NB4 (cell line): ENCODE results near the gene RGS19.

Experiments
- DNase-seq: peaks from one replicate; pipeline ENCODE4 v3.0.0; 2010; ENCODE audit warnings: low read depth
- H3K4me3 ChIP-seq: one replicate; pipeline ENCODE4 v1.5.1; 2011; ENCODE audit warnings: mild to moderate bottlenecking, low read depth, low read length, moderate library complexity
- MAX ChIP-seq: IDR thresholded peaks from 2 replicates; pipeline ENCODE4 v1.6.1; 2011; ENCODE audit warnings: low read depth, low read length
- MYC ChIP-seq: IDR thresholded peaks from 2 replicates; pipeline ENCODE4 v1.6.1; 2011; ENCODE audit warnings: low read depth, low read length
- POLR2A ChIP-seq: IDR thresholded peaks from 2 replicates; pipeline ENCODE4 v1.6.1; 2011; ENCODE audit warnings: mild to moderate bottlenecking; ENCODE audit not compliant: insufficient read length; ENCODE audit errors: extremely low read depth
- TF ChIP-seq, protein P1 (sequence below): IDR thresholded peaks from one replicate; pipeline ENCODE4 v1.5.1; 2012; ENCODE audit warnings: low read depth, low read length

Gene RGS19

GRCh38 chr20:64100566-64100888 is 21.2 kb upstream of the RGS19 start:
- no peak overlapping the region for H3K4me3 ChIP-seq
- no peak for TF ChIP-seq MAX
- TF ChIP-seq, protein P1, sequence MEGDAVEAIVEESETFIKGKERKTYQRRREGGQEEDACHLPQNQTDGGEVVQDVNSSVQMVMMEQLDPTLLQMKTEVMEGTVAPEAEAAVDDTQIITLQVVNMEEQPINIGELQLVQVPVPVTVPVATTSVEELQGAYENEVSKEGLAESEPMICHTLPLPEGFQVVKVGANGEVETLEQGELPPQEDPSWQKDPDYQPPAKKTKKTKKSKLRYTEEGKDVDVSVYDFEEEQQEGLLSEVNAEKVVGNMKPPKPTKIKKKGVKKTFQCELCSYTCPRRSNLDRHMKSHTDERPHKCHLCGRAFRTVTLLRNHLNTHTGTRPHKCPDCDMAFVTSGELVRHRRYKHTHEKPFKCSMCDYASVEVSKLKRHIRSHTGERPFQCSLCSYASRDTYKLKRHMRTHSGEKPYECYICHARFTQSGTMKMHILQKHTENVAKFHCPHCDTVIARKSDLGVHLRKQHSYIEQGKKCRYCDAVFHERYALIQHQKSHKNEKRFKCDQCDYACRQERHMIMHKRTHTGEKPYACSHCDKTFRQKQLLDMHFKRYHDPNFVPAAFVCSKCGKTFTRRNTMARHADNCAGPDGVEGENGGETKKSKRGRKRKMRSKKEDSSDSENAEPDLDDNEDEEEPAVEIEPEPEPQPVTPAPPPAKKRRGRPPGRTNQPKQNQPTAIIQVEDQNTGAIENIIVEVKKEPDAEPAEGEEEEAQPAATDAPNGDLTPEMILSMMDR: no peak
- TF ChIP-seq MYC: no peak
- TF ChIP-seq POLR2A: no peak

DNA sequence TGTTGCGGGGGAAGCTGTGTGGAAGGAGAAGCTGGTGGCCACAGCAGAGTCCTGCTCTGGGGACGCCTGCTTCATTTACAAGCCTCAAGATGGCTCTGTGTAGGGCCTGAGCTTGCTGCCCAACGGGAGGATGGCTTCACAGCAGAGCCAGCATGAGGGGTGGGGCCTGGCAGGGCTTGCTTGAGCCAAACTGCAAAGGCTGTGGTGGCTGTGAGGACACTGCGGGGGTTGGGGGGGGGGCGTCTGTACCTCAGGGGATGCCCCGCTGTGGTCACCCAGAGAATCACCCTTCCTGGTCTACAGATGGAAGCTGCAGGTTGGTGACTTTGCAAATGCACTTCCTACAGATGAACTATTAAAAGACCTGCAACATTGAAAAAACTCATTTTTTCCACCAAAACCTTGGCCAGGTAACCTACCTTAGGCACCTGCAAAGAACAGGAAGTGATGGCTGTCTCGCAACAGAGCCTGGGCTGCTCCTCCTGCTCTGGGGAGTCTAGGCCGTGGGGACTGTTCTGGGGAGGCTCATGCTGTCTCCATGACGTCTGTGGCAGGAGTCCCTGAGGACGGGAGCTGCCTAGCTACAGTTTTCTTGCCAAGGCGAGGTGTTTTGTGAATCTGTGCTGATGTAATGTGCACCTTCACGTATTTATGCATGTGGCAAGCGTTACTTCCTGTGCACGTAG is 20.7 kb upstream of the RGS19 start:
- H3K4me3 ChIP-seq: no peak overlapping the region
- TF ChIP-seq MAX (no peak), POLR2A (no peak), MYC (no peak)
- TF ChIP-seq, protein P1: no peak
- no peak for DNase-seq

More at GRCh38 chr20:64100566-64100888, 21.2 kb upstream of the RGS19 start:
- no peak for DNase-seq

GRCh38 chr20:64099086-64099786 is 19.9 kb upstream of the RGS19 start:
- TF ChIP-seq MAX (no peak), POLR2A (no peak), MYC (no peak)
- TF ChIP-seq, protein P1: no peak
- no peak for DNase-seq
- H3K4me3 ChIP-seq: no peak overlapping the region

DNA sequence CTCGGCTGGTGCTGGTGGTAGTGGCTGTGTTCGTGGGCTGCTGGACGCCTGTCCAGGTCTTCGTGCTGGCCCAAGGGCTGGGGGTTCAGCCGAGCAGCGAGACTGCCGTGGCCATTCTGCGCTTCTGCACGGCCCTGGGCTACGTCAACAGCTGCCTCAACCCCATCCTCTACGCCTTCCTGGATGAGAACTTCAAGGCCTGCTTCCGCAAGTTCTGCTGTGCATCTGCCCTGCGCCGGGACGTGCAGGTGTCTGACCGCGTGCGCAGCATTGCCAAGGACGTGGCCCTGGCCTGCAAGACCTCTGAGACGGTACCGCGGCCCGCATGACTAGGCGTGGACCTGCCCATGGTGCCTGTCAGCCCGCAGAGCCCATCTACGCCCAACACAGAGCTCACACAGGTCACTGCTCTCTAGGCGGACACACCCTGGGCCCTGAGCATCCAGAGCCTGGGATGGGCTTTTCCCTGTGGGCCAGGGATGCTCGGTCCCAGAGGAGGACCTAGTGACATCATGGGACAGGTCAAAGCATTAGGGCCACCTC is 19.2 kb upstream of the RGS19 start:
- DNase-seq: no peak
- TF ChIP-seq POLR2A (no peak), MYC (no peak), MAX (no peak)
- TF ChIP-seq, protein P1: no peak
- H3K4me3 ChIP-seq: no peak overlapping the region

GRCh38 chr20:64096535-64096934 is 17.2 kb upstream of the RGS19 start:
- no peak for DNase-seq
- no peak overlapping the region for H3K4me3 ChIP-seq
- TF ChIP-seq POLR2A (no peak), MYC (no peak), MAX (no peak)
- TF ChIP-seq, protein P1: no peak
